SH-SY5Y (cell line): Measurements from ENCODE around the gene FBXO41.

Experiments used
- GATA2 ChIP-seq: IDR thresholded peaks from 2 replicates; pipeline ENCODE4 v1.6.1; 2011; ENCODE audit warnings: mild to moderate bottlenecking, low read depth, low read length
- GATA3 ChIP-seq: IDR thresholded peaks from 2 replicates; pipeline ENCODE4 v1.6.1; 2011; ENCODE audit warnings: low read depth, mild to moderate bottlenecking, low read length, moderate library complexity

DNA sequence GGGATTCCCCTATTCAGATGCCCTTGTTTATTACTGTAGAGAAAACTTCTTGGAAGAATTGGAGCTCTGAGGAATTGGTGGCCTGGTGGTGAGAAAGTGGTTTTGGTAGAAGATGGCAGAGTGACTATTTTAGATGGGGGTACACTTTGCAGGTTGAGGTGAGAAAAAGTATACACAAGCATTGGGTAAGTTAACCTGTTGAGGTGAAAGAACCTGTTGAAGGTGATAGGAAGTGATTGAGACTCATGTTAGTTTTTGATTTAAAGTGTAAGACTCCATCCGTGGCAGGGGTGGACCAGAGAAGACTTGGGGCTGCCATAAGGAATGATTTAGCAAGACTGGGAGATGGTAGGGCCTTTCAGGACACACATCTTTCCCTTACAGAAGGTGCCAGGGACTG, 47.1 kb downstream of the FBXO41 start:
- TF ChIP-seq GATA2 = no peak
- TF ChIP-seq GATA3 = no peak
